ENCODE data around the gene DAB2IP.

DNA sequence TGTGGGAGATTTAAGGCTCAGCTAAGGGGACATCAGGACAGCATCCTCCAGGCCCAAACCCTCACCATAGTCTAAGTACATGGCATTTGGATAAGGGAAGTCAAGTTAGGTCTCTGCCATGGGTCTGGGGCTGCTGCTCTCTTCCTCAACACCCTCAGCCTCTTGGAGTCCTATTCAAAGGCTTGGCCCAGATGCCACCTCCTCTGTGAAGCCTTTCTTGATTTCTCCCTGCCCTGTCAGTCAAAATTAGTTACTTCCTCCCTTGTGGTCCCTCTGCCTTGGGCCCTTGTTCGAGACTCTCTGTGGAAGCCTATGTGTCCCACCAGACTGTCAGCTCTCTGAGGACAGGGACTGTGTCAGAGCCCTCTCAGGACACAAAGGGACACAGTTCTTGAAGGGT, 17.7 kb upstream of the DAB2IP start:
- TF ChIP-seq CTCF (IDR thresholded peaks at IDR 0.05; ENCODE audit: low read depth, low read length, poor library complexity, severe bottlenecking) = no peak
- TF ChIP-seq EZH2phosphoT487 (IDR thresholded peaks at IDR 0.05; ENCODE audit: borderline replicate concordance, low read length) = no peak
